T-helper 22 cell (primary cell): ENCODE data around the gene PARD6B.
"Not testable (repeated sequence)": the region's sequence is repeated elsewhere in the genome, so short reads cannot be mapped to it uniquely, and the experiment has no call there.

ENCODE experiments used
- DNase-seq: peaks from one replicate; pipeline ENCODE4 v3.0.0-alpha.2; 2020; ENCODE audit warnings: low read depth

PARD6B gene

GRCh38 chr20:50746138-50746940 lies 15.0 kb downstream of the PARD6B start:
- DNase-seq = no peak

GRCh38 chr20:50747275-50747674 lies 15.9 kb downstream of the PARD6B start:
- DNase-seq = no peak

GRCh38 chr20:50750145-50750671 lies 18.8 kb downstream of the PARD6B start:
- no peak for DNase-seq

- no peak for DNase-seq
Observed at GRCh38 chr20:50753152-50753551, 21.8 kb downstream of the PARD6B start.

GRCh38 chr20:50754420-50754819 lies 23.0 kb downstream of the PARD6B start:
- no peak for DNase-seq

- DNase-seq = no peak
Observed at GRCh38 chr20:50756447-50756846, 25.1 kb downstream of the PARD6B start.

- DNase-seq = no peak
Observed at GRCh38 chr20:50758469-50758868, 27.1 kb downstream of the PARD6B start.

- DNase-seq = no peak
Observed at GRCh38 chr20:50758992-50759391, 27.6 kb downstream of the PARD6B start.

- no peak for DNase-seq
Observed at GRCh38 chr20:50759678-50760077, 28.3 kb downstream of the PARD6B start.

- no peak for DNase-seq
Observed at GRCh38 chr20:50762045-50762422, 30.7 kb downstream of the PARD6B start.

- no peak for DNase-seq
Observed at GRCh38 chr20:50762435-50763220, 31.2 kb downstream of the PARD6B start.

GRCh38 chr20:50763550-50764458 lies 32.4 kb downstream of the PARD6B start:
- not testable (repeated sequence) for DNase-seq

GRCh38 chr20:50765251-50765650 lies 33.9 kb downstream of the PARD6B start:
- not testable (repeated sequence) for DNase-seq

- no peak for DNase-seq
Observed at GRCh38 chr20:50765674-50766073, 34.3 kb downstream of the PARD6B start.

GRCh38 chr20:50766955-50767809 lies 35.8 kb downstream of the PARD6B start:
- DNase-seq = not testable (repeated sequence)

GRCh38 chr20:50768991-50769390 lies 37.6 kb downstream of the PARD6B start:
- DNase-seq = not testable (repeated sequence)

GRCh38 chr20:50769551-50770085 lies 38.2 kb downstream of the PARD6B start:
- DNase-seq = not testable (repeated sequence)

GRCh38 chr20:50771419-50772080 lies 40.2 kb downstream of the PARD6B start:
- DNase-seq = not testable (repeated sequence)

GRCh38 chr20:50772420-50773185 lies 41.2 kb downstream of the PARD6B start:
- DNase-seq = no peak
